ENCODE measurements around the gene TRIM72. TPM values are rescaled to one million over a fixed set of nuclear protein-coding genes. Genes with fewer than 3 reads are reported as not detected.

Gene TRIM72
- total RNA-seq, 1 experiment from 2014 or later, result 1.8 TPM

- ChIA-PET POLR2A (interaction anchor here (0.7 to 1.8 kb wide), 5 partner anchors 9 to 163 kb away, joined by 4 to 8 read pairs (median 6); partner anchors contain the start of genes FUS and PYCARD), CTCF (interaction anchor here (1.1 kb wide), 1 partner anchor 189 kb away, joined by 3 read pairs; no protein-coding TSS in a partner anchor)
- H3K36me3 Mint-ChIP-seq, result peaks cover 83% of the 10 kb centered on the region
- H3K4me1 Mint-ChIP-seq, result no peaks in the 10 kb centered on the region
- peak overlapping the region; percentile 61 for H3K27ac Mint-ChIP-seq
- no peaks in the 10 kb centered on the region for H3K9me3 Mint-ChIP-seq
- ATAC-seq, result no peak
- no peak for DNase-seq (ENCODE audit: low spot score)
- no peaks in the 10 kb centered on the region for H3K27me3 Mint-ChIP-seq (ENCODE audit: low read depth)
- no peak overlapping the region for H3K4me3 Mint-ChIP-seq
- TF ChIP-seq, protein P1, sequence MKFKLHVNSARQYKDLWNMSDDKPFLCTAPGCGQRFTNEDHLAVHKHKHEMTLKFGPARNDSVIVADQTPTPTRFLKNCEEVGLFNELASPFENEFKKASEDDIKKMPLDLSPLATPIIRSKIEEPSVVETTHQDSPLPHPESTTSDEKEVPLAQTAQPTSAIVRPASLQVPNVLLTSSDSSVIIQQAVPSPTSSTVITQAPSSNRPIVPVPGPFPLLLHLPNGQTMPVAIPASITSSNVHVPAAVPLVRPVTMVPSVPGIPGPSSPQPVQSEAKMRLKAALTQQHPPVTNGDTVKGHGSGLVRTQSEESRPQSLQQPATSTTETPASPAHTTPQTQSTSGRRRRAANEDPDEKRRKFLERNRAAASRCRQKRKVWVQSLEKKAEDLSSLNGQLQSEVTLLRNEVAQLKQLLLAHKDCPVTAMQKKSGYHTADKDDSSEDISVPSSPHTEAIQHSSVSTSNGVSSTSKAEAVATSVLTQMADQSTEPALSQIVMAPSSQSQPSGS (CRISPR knock-in tag; IDR thresholded peaks at IDR 0.05; ENCODE audit: borderline replicate concordance, low read depth), result no peak
- TF ChIP-seq PRRX2 (CRISPR knock-in tag; IDR thresholded peaks at IDR 0.05), result peak; percentile 12; the same call in 1 of the 2 replicates
Observed at GRCh38 chr16:31192856-31193642, 20.9 kb upstream of the TRIM72 start.

DNA sequence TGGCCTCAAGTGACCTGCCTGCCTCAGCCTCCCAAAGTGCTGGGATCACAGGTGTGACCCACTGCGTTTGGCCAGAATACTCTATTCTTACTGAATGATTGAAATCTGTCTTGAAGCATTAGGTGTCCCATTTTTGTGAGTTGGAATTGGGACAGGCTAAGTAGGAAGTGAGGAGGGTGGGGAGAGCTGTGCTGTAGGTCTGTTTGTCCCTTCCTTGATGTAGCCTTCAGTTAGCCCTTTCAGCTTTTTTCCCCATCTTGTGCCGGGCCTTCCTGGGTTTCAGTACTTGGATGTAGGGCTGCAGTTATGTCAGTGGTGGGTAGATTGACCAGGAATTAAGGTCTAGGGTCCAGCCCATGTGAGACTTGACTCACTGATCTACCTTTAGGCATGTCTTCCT, 20.0 kb upstream of the TRIM72 start:
- Mint-ChIP-seq H3K27me3 (ENCODE audit: low read depth) (no peaks in the 10 kb centered on the region), H3K4me3 (no peak overlapping the region), H3K27ac (no peak overlapping the region), H3K36me3 (peaks cover 75% of the 10 kb centered on the region), H3K4me1 (no peaks in the 10 kb centered on the region), H3K9me3 (no peaks in the 10 kb centered on the region)
- ChIA-PET POLR2A (interaction anchor here (0.7 to 1.5 kb wide), 3 partner anchors 8 to 163 kb away, joined by 4 to 7 read pairs (median 5); partner anchors contain the start of genes FUS and PYCARD), CTCF (interaction anchor here (1.1 kb wide), 1 partner anchor 189 kb away, joined by 3 read pairs; no protein-coding TSS in a partner anchor)
- ATAC-seq (no peak), DNase-seq (ENCODE audit: low spot score) (no peak)
- TF ChIP-seq SMAD3 (CRISPR knock-in tag; IDR thresholded peaks at IDR 0.05; ENCODE audit: borderline replicate concordance) (no peak), ZNF396 (CRISPR knock-in tag; IDR thresholded peaks at IDR 0.05; ENCODE audit: borderline replicate concordance) (no peak), CREB1 (CRISPR knock-in tag; IDR thresholded peaks at IDR 0.05) (no peak), TP53 (CRISPR knock-in tag; IDR thresholded peaks at IDR 0.05) (no peak), ESRRA (CRISPR knock-in tag; IDR thresholded peaks at IDR 0.05; ENCODE audit: borderline replicate concordance) (no peak), TCF7 (CRISPR knock-in tag; IDR thresholded peaks at IDR 0.05; ENCODE audit: low read depth) (no peak), MYBL2 (CRISPR knock-in tag; IDR thresholded peaks at IDR 0.05) (no peak), NFATC4 (CRISPR knock-in tag; IDR thresholded peaks at IDR 0.05) (no peak), RELA (CRISPR knock-in tag; IDR thresholded peaks at IDR 0.05; ENCODE audit: borderline replicate concordance) (no peak), NR1H2 (CRISPR knock-in tag; IDR thresholded peaks at IDR 0.05) (no peak), ZNF425 (CRISPR knock-in tag; conservative IDR thresholded peaks at IDR 0.05) (no peak), E2F5 (CRISPR knock-in tag; IDR thresholded peaks at IDR 0.05) (no peak), SMAD4 (CRISPR knock-in tag; IDR thresholded peaks at IDR 0.05) (no peak)
- TF ChIP-seq, protein P2, sequence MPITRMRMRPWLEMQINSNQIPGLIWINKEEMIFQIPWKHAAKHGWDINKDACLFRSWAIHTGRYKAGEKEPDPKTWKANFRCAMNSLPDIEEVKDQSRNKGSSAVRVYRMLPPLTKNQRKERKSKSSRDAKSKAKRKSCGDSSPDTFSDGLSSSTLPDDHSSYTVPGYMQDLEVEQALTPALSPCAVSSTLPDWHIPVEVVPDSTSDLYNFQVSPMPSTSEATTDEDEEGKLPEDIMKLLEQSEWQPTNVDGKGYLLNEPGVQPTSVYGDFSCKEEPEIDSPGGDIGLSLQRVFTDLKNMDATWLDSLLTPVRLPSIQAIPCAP (CRISPR knock-in tag; IDR thresholded peaks at IDR 0.05), result no peak
- TF ChIP-seq, protein P3, sequence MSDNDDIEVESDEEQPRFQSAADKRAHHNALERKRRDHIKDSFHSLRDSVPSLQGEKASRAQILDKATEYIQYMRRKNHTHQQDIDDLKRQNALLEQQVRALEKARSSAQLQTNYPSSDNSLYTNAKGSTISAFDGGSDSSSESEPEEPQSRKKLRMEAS (CRISPR knock-in tag; IDR thresholded peaks at IDR 0.05), result no peak
- TF ChIP-seq, protein P1 (CRISPR knock-in tag; IDR thresholded peaks at IDR 0.05; ENCODE audit: borderline replicate concordance, low read depth), result no peak
- TF ChIP-seq, protein P4, sequence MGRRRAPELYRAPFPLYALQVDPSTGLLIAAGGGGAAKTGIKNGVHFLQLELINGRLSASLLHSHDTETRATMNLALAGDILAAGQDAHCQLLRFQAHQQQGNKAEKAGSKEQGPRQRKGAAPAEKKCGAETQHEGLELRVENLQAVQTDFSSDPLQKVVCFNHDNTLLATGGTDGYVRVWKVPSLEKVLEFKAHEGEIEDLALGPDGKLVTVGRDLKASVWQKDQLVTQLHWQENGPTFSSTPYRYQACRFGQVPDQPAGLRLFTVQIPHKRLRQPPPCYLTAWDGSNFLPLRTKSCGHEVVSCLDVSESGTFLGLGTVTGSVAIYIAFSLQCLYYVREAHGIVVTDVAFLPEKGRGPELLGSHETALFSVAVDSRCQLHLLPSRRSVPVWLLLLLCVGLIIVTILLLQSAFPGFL (CRISPR knock-in tag; IDR thresholded peaks at IDR 0.05; ENCODE audit: borderline replicate concordance), result no peak
